Dendritic cell treated with granulocyte-macrophage colony-stimulating factor and Interleukin-4, amounts not matched to agents 40 ng/mL and 50 ng/mL, for 4 days (primary cell): ENCODE measurements around the gene PLCB4.

Source experiments
- H3K27ac Mint-ChIP-seq: one replicate; pipeline ENCODE4 v1.8.0; 2022; ENCODE audit warnings: mild to moderate bottlenecking, mixed read lengths
- H3K27me3 Mint-ChIP-seq: one replicate; pipeline ENCODE4 v1.8.0; 2022; ENCODE audit warnings: mild to moderate bottlenecking, mixed read lengths
- H3K36me3 Mint-ChIP-seq: one replicate; pipeline ENCODE4 v1.8.0; 2022; ENCODE audit warnings: low read depth, mixed read lengths
- H3K4me1 Mint-ChIP-seq: one replicate; pipeline ENCODE4 v1.8.0; 2022; ENCODE audit warnings: low read depth, mixed read lengths
- H3K4me3 Mint-ChIP-seq: one replicate; pipeline ENCODE4 v1.8.0; 2022; ENCODE audit warnings: mild to moderate bottlenecking, moderate library complexity, mixed read lengths
- H3K9me3 Mint-ChIP-seq: one replicate; pipeline ENCODE4 v1.8.0; 2022; ENCODE audit warnings: mixed read lengths
- intact Hi-C: fragments of 100-400 bp; cut with micrococcal nuclease; formaldehyde crosslinking; loops from one replicate; pipeline ENCODE4 v1.15.0; 2022

The PLCB4 gene

DNA sequence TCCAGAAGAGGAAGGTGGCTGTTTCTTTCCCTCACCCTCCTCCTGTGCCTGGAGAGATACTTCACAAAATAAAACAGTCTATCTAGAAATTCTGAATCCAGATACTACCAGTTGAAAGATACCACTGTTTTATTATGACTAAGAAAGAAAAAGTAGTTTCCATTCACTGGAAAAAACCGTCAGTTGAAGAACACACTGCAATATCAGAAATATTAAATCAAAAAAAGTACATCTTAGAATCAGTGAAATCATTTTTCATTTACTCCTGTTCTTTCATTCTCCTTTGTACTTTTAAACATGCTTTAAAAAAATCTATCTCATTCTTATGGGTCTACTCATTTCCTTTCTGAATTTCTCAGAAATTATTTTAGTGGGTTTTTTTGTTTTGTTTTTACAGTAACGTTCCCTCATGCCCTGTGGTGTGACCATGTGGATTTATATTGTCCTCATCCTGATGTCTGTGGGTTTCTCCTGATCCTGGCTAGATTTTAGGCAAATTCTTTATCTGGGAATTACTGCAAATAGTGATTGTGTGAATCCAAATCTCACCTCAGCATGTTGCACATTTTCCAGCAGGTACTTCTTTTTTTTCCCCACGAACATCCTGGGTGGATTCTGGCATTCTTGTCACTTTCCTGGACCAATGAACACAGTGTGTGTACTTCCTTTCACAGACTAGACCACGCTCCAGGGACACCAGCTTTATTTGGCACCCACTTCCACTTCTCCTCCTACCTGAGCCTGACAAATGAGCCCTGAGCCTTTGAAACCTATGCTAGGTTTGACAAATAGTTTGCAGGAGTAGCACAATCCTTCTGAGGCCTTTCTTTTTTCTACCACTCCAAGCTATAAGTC lies 331.5 kb downstream of the PLCB4 start:
- H3K4me3 Mint-ChIP-seq = no peak overlapping the region
- no peaks in the 10 kb centered on the region for H3K9me3 Mint-ChIP-seq
- intact Hi-C loops = no loop called here
- H3K36me3 Mint-ChIP-seq = no peaks in the 10 kb centered on the region
- peaks cover 21% of the 10 kb centered on the region for H3K4me1 Mint-ChIP-seq
- H3K27me3 Mint-ChIP-seq = peaks cover 4% of the 10 kb centered on the region
- no peak overlapping the region for H3K27ac Mint-ChIP-seq

DNA sequence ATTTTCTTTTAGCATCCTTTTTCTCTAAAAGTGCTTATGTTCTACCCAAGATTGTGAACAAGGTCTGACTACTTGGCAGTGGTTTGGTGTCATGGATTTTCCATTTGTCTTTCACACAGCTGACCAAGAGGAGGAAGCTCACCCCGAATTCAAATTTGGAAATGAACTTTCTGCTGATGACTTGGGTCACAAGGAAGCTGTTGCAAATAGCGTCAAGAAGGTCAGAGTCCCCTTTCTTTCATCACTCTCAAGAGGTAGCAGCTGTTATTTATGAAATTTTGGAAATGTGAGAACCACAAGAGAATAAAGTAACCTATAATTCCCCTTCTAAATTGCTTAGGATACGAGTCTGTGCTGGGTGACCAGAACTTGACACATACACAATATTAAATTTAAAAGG lies 332.5 kb downstream of the PLCB4 start:
- no peak overlapping the region for H3K4me3 Mint-ChIP-seq
- peaks cover 1% of the 10 kb centered on the region for H3K27me3 Mint-ChIP-seq
- intact Hi-C loops = no loop called here
- H3K4me1 Mint-ChIP-seq = peaks cover 16% of the 10 kb centered on the region
- H3K9me3 Mint-ChIP-seq = no peaks in the 10 kb centered on the region
- H3K36me3 Mint-ChIP-seq = no peaks in the 10 kb centered on the region
- no peak overlapping the region for H3K27ac Mint-ChIP-seq

DNA sequence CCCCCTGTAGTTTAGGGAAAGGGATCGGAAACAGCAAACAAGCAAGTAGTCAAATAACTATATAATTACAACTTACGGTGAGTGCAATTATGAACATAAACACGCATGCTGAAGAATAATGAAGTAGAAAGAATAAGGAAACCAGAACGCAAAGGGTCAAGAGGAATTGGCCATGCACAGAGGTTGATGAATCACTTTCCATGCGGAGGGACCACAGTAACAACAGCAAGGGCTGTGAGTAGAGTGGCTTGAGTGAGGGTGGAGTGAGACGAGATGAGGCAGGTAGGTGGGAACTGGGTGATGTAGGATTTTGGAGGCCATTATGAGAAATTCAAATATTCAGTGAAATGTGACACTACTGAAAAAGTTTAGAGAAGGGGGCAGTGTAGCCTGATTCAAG lies 333.3 kb downstream of the PLCB4 start:
- Mint-ChIP-seq H3K9me3 (no peaks in the 10 kb centered on the region), H3K27me3 (peaks cover 1% of the 10 kb centered on the region), H3K27ac (no peak overlapping the region), H3K4me3 (no peak overlapping the region), H3K36me3 (no peaks in the 10 kb centered on the region), H3K4me1 (peaks cover 14% of the 10 kb centered on the region)
- intact Hi-C loops = no loop called here

DNA sequence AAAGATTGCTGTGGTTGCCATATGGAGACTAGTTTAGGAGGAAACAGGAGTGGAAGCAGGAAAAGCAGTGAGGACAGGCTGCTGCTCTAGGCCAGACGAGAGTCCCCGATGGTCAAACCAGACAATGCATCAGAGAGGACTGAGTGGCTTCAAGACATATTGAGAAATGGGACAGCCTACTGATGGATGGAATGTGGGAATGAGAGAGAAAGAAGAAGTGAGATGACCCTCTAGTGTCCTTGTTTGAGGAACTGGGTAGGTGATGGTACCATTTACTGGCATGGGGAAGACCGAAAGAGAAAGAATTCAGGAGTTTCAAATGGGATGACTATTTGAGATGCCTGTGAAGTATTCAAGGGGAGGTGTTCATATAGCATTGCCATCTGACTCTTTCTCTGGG lies 333.7 kb downstream of the PLCB4 start:
- H3K27ac Mint-ChIP-seq = no peak overlapping the region
- H3K27me3 Mint-ChIP-seq = peaks cover 1% of the 10 kb centered on the region

GRCh38 chr20:9403448-9403847 lies 334.6 kb downstream of the PLCB4 start:
- no peak overlapping the region for H3K4me3 Mint-ChIP-seq
- H3K9me3 Mint-ChIP-seq = no peaks in the 10 kb centered on the region
- peaks cover 1% of the 10 kb centered on the region for H3K27me3 Mint-ChIP-seq
- H3K4me1 Mint-ChIP-seq = peaks cover 5% of the 10 kb centered on the region
- no peak overlapping the region for H3K27ac Mint-ChIP-seq
- intact Hi-C loops = no loop called here
- no peaks in the 10 kb centered on the region for H3K36me3 Mint-ChIP-seq

More for the DNA sequence above, 333.7 kb downstream of the PLCB4 start:
- Mint-ChIP-seq H3K36me3 (no peaks in the 10 kb centered on the region), H3K9me3 (no peaks in the 10 kb centered on the region), H3K4me3 (no peak overlapping the region), H3K4me1 (peaks cover 10% of the 10 kb centered on the region)
- intact Hi-C loops = no loop called here

DNA sequence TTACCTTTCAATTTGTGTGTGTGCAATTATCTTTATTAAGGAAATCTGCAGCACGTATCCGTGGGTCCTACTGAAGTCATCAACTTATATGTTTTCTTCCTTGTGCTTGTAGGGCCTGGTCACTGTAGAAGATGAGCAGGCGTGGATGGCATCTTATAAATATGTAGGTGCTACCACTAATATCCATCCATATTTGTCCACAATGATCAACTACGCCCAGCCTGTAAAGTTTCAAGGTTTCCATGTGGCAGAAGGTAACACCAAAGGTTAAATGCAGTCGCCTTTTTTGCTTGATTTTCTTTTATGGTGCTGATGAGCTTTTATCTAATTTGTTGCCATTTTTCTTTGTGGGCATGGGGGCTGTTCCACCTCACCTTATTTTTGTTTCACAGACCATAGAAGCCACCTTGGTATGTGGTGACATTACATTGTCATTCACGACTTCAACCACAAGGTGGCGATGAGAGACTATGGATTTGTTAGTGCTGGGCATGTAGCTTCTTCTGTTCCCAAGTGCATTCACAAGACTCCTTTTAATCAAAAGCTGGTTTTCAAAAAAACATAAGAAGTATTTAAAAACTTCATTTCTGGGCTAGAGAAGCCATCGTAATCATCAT lies 339.0 kb downstream of the PLCB4 start:
- Mint-ChIP-seq H3K36me3 (no peaks in the 10 kb centered on the region), H3K4me3 (no peak overlapping the region), H3K4me1 (no peaks in the 10 kb centered on the region), H3K9me3 (no peaks in the 10 kb centered on the region), H3K27ac (no peak overlapping the region), H3K27me3 (no peaks in the 10 kb centered on the region)
- intact Hi-C loops = loop anchor here (1.0 to 2.0 kb wide), 2 partner anchors 47 to 202 kb away; no protein-coding TSS in a partner anchor

DNA sequence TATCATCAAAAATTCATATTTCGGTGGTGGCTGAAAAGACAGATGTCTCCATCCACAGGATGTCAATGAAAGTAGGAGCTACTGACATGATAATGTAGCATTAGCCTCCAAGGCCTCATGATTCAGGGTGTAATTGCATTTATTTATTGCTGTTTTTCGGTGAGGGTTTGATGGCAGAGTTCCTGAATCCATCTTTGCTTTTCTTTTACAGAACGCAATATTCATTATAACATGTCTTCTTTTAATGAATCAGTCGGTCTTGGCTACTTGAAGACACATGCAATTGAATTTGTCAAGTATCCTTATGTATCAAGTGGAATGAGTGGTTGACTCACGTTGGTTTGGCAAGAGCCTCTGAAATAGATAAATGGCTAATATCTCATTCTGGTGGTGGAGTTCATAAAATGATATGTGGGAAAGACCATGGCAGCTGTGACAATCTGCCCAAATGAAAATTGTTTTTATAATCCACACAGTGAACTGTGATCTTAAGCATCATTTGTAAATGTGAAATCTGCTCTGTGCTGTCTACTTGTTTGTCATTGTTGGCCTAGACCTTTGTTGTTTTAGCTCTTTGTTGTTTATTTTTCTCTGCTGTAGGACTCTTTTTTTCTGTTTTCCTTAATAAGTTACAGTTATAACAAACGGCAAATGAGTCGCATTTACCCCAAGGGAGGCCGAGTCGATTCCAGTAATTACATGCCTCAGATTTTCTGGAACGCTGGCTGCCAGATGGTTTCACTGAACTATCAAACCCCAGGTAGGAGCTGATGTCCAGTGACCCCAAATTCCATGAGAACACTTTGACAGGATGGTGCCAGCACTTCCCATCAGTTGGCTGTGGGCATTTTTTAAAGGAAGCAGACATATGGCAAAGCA lies 339.8 kb downstream of the PLCB4 start:
- Mint-ChIP-seq H3K9me3 (no peaks in the 10 kb centered on the region), H3K4me1 (no peaks in the 10 kb centered on the region), H3K4me3 (no peak overlapping the region), H3K36me3 (no peaks in the 10 kb centered on the region), H3K27ac (no peak overlapping the region), H3K27me3 (no peaks in the 10 kb centered on the region)
- intact Hi-C loops = loop anchor here (1.0 to 2.0 kb wide), 2 partner anchors 46 to 202 kb away; no protein-coding TSS in a partner anchor

GRCh38 chr20:9409352-9409751 lies 340.5 kb downstream of the PLCB4 start:
- H3K27me3 Mint-ChIP-seq = no peaks in the 10 kb centered on the region
- no peaks in the 10 kb centered on the region for H3K4me1 Mint-ChIP-seq
- no peaks in the 10 kb centered on the region for H3K9me3 Mint-ChIP-seq
- H3K27ac Mint-ChIP-seq = no peak overlapping the region
- intact Hi-C loops = loop anchor here (2.0 kb wide), 1 partner anchor 45 kb away; no protein-coding TSS in a partner anchor
- no peak overlapping the region for H3K4me3 Mint-ChIP-seq
- no peaks in the 10 kb centered on the region for H3K36me3 Mint-ChIP-seq

DNA sequence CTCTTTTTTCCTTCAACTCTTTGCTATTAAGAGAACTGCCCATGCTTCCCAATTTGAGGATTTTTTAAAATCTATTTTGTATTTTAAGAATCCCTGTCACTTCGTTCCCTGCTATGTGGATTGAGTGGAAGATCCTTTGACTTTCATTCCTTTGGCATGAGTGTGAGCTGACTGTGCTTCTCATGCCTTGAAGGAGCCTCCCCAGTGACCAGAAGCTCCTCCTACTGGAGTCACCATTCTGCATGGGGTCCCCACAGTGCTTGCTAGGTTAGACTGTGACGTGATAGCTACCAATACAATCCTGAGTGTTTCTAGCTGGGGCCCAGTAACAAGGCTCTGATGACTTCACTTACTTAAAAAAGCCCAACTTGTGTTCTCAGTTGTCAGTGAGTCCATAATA lies 341.1 kb downstream of the PLCB4 start:
- H3K27me3 Mint-ChIP-seq = no peaks in the 10 kb centered on the region
- H3K36me3 Mint-ChIP-seq = no peaks in the 10 kb centered on the region
- no peaks in the 10 kb centered on the region for H3K4me1 Mint-ChIP-seq
- H3K9me3 Mint-ChIP-seq = no peaks in the 10 kb centered on the region
- no peak overlapping the region for H3K27ac Mint-ChIP-seq
- intact Hi-C loops = loop anchor here (2.0 kb wide), 1 partner anchor 45 kb away; no protein-coding TSS in a partner anchor
- no peak overlapping the region for H3K4me3 Mint-ChIP-seq

GRCh38 chr20:9411833-9412232 lies 342.9 kb downstream of the PLCB4 start:
- Mint-ChIP-seq H3K9me3 (no peaks in the 10 kb centered on the region), H3K4me1 (no peaks in the 10 kb centered on the region), H3K36me3 (no peaks in the 10 kb centered on the region), H3K4me3 (no peak overlapping the region), H3K27me3 (no peaks in the 10 kb centered on the region), H3K27ac (no peak overlapping the region)
- intact Hi-C loops = no loop called here

DNA sequence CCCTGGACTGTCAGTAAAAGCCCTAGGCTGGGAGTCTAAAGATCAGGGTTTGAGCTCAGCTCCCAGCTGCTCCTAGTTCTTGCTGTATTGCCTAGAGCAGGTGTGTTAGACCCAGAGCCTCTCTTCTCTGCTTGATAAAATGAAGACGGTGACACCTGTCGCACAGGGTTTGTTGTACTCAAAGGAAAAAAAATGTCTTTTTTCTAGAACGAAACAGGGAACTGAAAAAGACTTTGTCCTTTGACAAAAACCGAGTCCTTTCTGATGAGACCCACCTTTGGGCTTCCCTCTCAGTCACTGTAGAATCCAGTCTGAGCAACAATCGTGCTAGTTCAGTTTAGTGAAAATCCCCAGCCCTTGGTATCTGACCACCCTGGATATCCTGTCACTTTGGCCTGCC lies 343.4 kb downstream of the PLCB4 start:
- no peaks in the 10 kb centered on the region for H3K36me3 Mint-ChIP-seq
- H3K4me1 Mint-ChIP-seq = no peaks in the 10 kb centered on the region
- H3K27ac Mint-ChIP-seq = no peak overlapping the region
- intact Hi-C loops = no loop called here
- no peaks in the 10 kb centered on the region for H3K9me3 Mint-ChIP-seq
- no peaks in the 10 kb centered on the region for H3K27me3 Mint-ChIP-seq
- H3K4me3 Mint-ChIP-seq = no peak overlapping the region

DNA sequence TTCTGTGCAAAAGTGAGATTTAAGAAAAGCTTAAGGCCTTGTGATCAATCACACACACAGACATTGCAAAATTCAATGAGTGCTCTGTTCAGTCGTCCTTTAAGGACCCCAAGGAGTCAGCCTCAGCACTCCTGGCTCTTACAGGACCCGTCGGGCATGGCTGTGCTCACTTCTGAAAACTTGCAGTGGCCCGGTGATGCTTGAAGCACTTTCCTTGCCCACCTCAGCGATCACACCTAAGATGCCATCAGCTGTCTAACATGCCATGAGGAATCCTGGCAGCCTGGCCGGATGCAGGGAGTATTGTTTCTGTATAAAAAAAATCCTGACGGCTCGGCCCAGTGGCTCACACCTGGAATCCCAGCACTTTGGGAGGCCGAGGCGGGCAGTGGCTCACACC lies 344.1 kb downstream of the PLCB4 start:
- intact Hi-C loops = no loop called here
- no peaks in the 10 kb centered on the region for H3K36me3 Mint-ChIP-seq
- H3K27ac Mint-ChIP-seq = no peak overlapping the region
- no peaks in the 10 kb centered on the region for H3K4me1 Mint-ChIP-seq
- no peak overlapping the region for H3K4me3 Mint-ChIP-seq
- no peaks in the 10 kb centered on the region for H3K9me3 Mint-ChIP-seq
- H3K27me3 Mint-ChIP-seq = no peaks in the 10 kb centered on the region

GRCh38 chr20:9415426-9415825 lies 346.5 kb downstream of the PLCB4 start:
- Mint-ChIP-seq H3K4me1 (no peaks in the 10 kb centered on the region), H3K36me3 (no peaks in the 10 kb centered on the region), H3K27me3 (no peaks in the 10 kb centered on the region), H3K27ac (no peak overlapping the region), H3K4me3 (no peak overlapping the region), H3K9me3 (no peaks in the 10 kb centered on the region)
- intact Hi-C loops = no loop called here

- no peak overlapping the region for H3K4me3 Mint-ChIP-seq
- H3K9me3 Mint-ChIP-seq = no peaks in the 10 kb centered on the region
- intact Hi-C loops = no loop called here
- no peaks in the 10 kb centered on the region for H3K27me3 Mint-ChIP-seq
- no peaks in the 10 kb centered on the region for H3K4me1 Mint-ChIP-seq
- H3K36me3 Mint-ChIP-seq = no peaks in the 10 kb centered on the region
- H3K27ac Mint-ChIP-seq = no peak overlapping the region
Measured at GRCh38 chr20:9416421-9416820, 347.5 kb downstream of the PLCB4 start.
